ENCODE measurements around the gene CITED4.

- TF ChIP-seq CTCF (IDR thresholded peaks at IDR 0.05; ENCODE audit: insufficient read depth, low read depth, low read length) (no peak), EZH2 (IDR thresholded peaks at IDR 0.05; ENCODE audit: insufficient read depth, low read length) (no peak)
Observed at GRCh38 chr1:40839943-40840335, 22.2 kb downstream of the CITED4 start.
